Activated gamma-delta T cell (primary cell): ENCODE measurements around the gene FXR1.

Experiments used
- DNase-seq: peaks from one replicate; lab custom pipeline; 2025; lab: John Stamatoyannopoulos, UW

The FXR1 gene

DNA sequence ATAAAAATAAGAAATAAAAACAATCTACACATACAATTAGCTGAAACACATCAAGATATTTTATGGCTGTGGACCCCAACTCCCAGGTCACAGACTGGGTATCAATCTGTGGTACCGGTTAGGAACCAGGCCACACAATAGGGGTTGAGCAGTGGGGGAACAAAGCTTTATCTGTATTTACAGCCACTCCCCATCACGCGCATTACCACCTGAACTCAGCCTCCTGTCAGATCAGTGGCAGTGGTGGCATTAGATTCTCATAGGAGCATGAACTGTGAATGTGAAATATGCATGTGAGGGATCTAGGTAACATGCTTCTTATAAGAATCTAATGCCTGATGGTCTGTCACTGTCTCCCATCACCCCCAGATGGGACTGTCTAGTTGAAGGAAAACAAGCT, 94.8 kb downstream of the FXR1 start:
- DNase-seq: no peak

DNA sequence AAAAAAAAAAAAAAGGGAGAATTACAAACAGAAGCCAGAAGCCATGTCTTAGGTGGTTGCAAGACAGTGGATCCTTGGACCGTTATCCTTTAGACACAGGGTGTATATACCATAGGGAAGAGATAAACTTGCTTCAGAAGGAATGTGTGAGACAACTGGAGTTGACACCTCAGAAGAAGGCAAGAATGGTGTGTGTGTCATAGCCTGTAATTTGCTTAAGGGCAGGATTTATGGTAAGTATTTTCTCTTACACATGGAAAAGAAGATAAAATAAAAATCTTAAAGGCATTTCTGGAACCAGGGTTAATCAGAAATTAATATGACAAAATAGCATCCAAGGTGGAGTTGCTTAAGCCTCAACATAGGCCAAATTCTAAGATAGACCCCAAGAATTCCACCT, 96.3 kb downstream of the FXR1 start:
- no peak for DNase-seq

DNA sequence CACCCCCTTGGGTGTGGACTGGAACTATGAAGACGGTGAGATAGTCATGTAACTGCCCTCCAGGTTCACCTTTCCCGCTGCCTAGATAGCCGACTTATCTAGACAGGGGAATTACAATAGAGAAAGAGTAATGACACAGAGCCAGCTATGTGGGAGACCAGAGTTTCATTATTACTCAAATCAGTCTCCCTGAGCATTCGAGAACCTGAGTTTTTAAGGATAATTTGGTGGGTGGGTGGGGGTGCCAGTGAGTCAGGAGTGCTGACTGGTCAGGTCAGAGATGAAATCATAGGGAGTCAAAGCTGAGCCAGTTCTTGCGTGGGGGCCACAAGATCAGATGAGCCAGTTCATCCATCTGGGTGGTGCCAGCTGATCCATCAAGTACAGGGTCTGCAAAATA, 96.8 kb downstream of the FXR1 start:
- DNase-seq: no peak

DNA sequence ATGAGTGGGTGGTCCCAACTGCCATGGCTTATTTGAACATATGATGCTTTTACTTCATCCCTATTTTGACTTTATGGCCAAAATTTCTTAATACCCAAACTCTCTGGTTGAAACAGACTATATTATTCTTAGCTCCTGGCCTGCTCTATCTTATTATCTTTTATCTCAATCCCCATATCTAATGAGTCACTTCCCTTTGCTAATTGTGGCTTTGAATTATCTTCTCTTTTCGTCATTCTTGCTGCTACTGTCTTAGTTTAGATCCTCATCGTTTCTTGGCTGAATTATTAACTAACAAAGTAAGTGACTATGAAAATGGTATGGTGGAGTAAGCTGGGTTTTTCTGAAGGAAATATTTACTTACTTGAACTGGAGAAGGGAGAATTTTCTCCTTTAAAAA, 105.2 kb downstream of the FXR1 start:
- no peak for DNase-seq

DNA sequence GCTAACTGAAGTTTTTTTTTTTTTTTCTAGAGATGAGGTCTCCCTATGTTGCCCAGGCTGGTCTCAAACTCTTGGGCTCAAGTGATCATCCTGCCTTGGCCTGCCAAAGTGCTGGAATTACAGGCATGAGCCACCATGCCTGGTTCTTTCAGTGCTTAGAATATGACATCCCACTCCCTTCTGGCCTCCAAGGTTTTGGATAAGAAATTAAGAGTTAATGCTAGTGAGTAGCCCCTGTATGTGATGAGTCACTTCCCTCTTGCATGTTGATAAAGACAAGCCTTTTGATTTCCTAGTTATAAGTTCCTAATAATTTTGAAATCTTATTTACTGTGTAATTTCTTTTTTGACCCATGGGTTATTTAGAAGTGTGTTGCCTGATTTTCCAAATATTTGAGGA, 112.7 kb downstream of the FXR1 start:
- DNase-seq: no peak

DNA sequence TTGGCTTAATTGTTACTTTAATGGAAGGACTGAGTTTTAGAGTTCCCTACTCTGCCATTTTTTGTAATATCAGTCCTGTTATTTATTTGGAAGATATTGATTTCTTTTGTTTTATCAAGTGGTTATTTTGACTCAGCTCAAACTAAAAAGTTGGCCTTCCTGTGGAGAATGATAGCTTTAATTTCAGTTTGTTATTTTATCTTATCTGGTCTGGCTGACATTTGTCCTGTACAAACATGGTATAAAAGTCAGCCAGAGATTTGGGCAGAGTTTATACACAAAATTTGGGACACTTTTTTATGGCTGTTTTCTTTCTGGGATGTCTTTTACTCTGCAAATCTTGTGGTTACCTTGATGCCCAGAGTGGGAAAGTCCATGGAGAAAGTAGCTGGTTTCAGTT, 118.5 kb downstream of the FXR1 start:
- no peak for DNase-seq
